Measurements from ENCODE around the gene KIF9.
"Not testable (repeated sequence)": the region's sequence is repeated elsewhere in the genome, so short reads cannot be mapped to it uniquely, and the experiment has no call there.

DNA sequence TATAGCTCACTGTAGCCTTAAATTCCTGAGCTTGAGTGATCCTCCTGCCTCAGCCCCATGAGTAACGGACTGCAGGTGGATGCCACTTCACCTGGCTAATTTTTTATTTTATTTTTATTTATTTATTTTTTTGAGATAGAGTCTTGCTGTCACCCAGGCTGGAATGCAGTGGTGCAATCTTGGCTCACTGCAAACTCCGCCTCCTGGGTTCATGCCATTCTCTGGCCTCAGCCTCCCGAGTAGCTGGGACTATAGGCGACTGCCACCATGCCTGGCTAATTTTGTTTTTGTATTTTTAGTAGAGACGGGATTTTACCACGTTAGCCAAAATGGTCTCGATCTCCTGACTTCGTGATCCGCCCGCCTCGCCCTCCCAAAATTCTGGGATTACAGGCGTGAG is 102.6 kb downstream of the KIF9 start:
- TF ChIP-seq POLR2A (IDR thresholded peaks at IDR 0.05), result not testable (repeated sequence)
- TF ChIP-seq, protein P1, sequence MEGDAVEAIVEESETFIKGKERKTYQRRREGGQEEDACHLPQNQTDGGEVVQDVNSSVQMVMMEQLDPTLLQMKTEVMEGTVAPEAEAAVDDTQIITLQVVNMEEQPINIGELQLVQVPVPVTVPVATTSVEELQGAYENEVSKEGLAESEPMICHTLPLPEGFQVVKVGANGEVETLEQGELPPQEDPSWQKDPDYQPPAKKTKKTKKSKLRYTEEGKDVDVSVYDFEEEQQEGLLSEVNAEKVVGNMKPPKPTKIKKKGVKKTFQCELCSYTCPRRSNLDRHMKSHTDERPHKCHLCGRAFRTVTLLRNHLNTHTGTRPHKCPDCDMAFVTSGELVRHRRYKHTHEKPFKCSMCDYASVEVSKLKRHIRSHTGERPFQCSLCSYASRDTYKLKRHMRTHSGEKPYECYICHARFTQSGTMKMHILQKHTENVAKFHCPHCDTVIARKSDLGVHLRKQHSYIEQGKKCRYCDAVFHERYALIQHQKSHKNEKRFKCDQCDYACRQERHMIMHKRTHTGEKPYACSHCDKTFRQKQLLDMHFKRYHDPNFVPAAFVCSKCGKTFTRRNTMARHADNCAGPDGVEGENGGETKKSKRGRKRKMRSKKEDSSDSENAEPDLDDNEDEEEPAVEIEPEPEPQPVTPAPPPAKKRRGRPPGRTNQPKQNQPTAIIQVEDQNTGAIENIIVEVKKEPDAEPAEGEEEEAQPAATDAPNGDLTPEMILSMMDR (IDR thresholded peaks at IDR 0.05), result not testable (repeated sequence)
